GM21737 (cell line): ENCODE measurements around the gene EBF4.
"Not testable (repeated sequence)": the region's sequence is repeated elsewhere in the genome, so short reads cannot be mapped to it uniquely, and the experiment has no call there.

Experiments used
- ATAC-seq: cut with Tn5 transposase; IDR thresholded peaks from one replicate; pipeline ENCODE4 v1.9.1; 2021; ENCODE audit warnings: mild to moderate bottlenecking, moderate library complexity; ENCODE audit not compliant: unreplicated experiment

Gene EBF4

DNA sequence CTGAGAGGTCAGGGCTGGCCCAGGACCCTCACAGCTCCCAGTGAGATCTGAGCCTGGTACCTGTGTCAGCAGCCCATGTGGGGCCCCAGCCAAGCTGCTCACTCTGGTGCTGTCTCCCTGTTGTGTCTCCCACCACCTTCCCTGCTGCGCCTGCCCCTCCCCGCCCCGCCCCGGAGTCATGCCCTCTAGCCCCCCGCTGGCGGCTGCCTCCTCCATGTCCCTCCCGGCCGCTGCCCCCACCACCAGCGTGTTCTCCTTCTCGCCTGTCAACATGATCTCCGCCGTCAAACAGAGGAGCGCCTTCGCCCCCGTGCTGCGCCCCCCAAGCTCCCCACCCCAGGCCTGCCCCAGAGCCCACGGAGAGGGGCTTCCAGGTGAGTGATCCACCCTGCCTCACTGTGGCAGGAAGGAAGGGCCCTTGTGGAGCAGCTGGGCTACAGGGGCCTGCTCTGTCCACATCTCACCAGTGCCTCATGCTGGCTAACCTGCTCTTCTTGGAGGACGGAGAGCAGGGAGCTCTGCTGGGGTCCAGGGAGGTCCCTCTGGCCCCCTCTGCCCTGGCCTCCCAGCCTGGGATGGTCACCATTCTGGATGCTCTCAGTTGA, 63.0 kb downstream of the EBF4 start:
- no peak for ATAC-seq

DNA sequence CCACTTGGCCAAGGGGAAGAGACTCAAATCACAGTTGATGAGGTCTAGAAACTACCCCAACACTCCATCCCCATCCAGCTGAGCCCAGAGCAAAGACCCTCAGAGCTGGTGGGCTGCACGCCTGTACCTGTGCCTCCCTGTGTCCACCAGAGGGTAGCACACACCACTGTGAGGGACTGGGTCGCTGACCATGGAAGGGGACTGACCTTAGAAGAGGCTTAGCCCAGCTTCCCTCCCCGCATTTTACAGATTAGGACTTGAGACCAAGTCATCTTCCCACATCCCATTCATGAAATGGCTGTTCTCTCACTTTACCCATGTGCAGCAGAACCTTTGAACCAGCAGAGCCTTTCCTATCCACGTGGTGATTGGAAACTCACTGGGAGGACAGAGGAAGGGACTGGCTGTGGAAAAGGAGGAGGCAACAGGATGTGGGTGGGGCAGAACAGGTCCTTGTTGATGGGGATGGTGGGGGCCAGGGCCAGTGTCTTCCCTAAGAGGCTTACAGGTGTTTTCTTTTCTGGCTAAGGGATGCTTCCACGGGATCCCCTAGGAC, 63.6 kb downstream of the EBF4 start:
- ATAC-seq = no peak

DNA sequence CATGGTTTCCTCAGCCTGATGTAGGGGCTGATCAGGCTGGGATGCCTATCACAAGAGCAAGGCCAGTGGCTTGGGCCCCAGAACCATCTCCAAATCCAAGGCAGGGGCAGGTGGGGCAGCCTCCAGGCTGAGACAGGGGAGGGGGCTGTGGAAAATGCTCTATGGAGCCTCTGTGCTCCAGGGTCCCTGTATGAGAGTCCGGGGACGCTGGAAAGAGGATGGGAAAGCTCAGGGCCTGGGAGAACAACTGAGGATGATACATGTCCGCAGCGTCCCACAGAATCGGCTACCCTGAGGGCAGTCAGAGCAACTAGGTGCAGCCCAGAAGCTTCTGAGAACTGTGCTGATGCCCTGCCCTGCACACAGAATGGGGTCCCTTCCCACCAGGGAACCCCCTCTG, 64.4 kb downstream of the EBF4 start:
- ATAC-seq = no peak

GRCh38 chr20:2757969-2758368, 65.4 kb downstream of the EBF4 start:
- ATAC-seq = no peak

DNA sequence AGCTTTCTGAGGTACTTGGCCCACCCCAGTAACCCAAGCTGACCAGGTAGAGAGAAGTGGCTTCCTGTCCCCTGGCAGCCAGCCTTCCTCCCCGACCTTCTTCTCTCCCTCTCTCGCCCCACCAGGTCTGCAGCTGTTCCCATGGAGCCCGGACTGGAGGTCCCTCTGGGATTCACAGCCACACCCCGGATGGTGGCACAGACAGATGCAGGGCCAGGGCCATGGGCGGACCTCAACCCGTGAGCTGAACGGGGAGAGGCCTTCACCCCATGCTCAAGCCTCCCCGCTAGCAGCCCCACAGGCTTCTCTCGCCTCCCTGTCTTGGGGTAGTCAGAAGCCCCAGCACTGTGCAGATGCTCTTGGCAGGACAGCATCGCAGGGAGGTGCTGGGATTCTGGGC, 66.6 kb downstream of the EBF4 start:
- no peak for ATAC-seq

- ATAC-seq = no peak
Measured at GRCh38 chr20:2759603-2760296, 67.2 kb downstream of the EBF4 start.

GRCh38 chr20:2760297-2760951, 67.8 kb downstream of the EBF4 start:
- ATAC-seq = no peak

DNA sequence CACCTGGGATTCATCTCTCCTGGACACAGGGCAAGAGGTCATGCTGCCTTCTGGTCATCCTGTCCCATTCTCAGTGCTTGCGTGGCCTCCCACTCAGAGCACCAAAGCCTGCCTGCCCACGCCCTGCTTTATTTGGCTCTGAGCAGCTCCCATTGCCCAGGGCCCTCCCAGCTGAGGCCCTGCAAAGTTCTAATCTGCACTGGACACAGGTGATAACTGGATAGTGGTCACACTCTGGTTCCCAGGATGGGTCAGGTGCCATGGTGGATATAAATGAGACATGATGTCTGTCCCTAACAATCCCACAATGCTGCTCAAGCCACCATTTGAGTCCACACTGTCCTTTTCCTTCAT, 68.3 kb downstream of the EBF4 start:
- no peak for ATAC-seq

DNA sequence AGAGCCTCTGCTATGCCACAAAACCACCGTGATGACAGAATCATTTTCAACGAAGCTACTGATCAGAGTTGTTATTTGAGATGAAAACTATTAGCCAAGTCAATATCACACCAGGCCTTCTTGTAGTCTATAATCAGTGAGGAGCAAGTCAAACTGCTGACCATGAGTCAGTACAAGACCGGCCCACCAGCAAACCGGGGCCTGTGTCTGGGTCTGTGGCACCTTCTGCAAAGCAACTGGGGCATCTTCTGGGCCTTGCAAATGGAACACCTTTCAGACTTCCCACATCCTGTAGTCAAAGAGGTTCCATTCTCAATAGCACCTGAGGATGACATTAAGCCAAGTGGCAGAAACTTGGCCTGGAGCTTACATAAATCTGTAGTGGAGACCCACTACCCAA, 69.3 kb downstream of the EBF4 start:
- no peak for ATAC-seq

GRCh38 chr20:2762578-2763131, 70.1 kb downstream of the EBF4 start:
- no peak for ATAC-seq

DNA sequence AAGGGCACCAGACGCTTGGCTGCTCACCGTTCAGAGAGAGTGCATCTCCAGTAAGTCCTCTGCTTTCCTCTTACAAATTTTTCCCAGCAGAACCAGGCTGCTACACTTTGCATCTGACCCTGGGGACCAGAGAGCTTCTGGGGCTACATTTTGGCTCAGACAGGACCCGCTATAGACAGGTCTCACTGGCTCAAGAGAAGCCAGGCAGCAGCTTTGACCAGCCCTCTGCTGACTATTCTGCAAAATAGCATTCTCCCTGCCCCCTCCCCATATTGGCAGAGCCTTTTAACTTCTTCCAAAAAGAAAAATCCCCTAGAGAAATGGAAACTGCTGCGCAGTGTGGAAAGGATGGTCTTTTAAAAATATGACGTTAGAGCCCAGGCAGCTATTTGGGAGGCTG, 70.6 kb downstream of the EBF4 start:
- no peak for ATAC-seq

DNA sequence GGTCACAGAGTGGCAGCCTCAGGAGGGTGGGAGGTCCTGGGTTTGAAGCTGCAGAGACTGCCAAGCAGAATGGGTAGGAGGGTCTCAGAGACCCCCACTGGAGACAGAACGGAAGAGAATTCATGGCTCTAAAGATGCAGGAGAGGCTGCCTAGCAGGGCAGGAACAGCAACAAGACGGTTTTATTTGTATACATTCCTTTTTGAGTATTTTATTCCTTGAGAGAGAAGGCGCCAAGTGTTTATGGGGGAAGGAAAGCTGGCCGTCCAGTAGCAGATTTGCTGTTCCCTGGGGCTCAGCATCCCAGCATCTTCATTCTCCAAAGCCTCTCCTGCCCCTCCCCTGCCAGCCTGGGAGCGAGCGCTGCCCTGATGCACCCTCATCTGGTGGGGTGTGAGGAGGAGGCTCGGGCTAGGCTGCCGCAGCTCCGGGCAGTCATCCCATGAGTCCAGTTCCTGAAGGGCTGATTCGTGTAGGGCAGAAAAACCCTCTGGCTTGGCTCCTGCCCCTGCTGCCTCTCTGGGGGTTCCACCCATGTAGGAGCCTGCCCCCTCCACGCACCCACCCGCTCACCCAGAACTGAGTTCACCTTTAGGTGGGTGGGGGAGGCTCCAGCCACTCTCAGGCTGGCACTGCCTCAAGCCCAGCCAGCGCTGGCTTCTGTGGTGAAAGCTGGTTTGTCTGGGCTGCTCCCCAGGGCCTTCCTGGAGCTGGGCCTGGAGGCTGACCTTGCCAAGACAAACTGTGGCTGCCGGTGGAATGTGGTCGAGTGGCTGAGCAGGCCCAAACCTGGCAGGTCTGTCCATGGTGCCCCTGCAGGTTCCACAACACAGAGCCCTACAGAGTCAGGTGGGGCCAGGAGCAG, 75.4 kb downstream of the EBF4 start:
- ATAC-seq = no peak

DNA sequence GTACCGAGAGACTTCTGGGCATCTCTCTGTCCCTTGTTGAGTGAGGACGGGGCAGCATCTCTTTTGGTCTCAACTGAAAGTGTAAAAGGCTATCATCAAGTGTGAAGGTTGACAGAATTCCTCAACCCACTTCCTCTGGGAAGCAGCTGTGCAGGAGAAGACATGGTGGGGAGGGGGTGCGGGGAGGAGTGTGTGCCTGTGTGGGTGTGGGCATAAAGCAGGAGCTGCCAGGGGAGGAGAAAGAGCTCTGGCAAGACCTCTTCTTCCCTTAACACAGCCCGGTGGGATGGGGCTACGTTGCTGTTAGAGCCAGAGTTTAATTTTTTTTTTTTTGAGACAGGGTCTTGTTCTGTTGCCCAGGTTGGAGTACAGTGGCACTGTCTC, 76.0 kb downstream of the EBF4 start:
- ATAC-seq = no peak

DNA sequence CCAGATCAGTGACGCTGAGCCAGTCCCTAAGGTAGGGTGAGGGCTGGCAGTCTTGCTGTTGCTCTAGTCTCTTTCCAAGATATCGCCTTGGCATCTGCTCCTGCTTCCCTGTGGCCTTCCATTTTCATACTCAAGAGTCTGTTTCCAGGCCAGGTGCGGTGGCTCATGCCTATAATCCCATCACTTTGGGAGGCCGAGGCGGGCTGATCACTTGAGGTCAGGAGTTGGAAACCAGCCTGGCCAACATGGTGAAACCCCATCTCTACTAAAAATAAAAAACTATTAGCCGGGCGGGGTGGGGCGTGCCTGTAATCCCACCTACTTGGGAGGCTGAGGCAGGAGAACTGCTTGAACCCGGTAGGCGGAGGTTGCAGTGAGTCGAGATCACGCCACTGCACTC, 77.5 kb downstream of the EBF4 start:
- ATAC-seq = not testable (repeated sequence)

DNA sequence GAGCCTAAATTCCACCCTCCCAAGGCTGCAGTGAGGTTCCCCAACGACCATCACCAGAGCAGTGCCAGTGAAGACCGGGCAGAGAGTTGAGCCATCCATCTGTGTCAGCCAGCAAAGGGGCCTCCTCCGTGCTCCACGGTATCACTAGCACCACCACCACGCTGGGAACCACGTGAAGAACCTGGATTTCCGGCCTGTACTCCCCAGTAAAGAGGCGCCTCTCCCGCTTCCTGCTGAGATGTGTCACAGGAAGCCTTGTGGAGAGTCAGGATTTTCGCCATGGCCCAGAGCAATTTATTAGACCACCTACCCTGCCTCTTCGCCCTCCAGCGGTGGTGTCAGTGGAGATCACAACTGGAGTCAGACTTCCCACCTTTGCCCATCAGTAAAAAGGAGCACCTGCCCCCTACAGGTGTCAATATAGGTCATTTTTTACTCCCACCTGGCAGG, 79.1 kb downstream of the EBF4 start:
- ATAC-seq = no peak

- no peak for ATAC-seq
Measured at GRCh38 chr20:2773812-2774211, 81.2 kb downstream of the EBF4 start.

DNA sequence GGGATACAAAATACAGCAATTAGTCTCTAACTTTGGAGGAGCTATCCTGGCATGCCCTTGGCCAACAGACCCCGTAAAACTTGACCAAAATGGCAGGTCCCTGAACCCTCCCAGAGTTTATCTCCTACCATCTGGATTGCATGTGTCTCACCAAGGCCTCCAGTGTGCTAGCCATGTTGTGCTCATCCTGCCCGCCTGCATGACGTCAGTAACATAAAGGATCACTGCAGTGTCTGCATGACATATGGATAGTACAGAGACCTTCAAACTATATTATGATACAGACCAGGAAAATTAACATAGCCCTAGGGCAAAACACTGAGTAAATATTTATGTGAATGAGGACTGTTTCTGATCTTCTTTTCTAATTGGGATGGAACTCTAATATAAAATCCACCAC, 82.6 kb downstream of the EBF4 start:
- no peak for ATAC-seq

DNA sequence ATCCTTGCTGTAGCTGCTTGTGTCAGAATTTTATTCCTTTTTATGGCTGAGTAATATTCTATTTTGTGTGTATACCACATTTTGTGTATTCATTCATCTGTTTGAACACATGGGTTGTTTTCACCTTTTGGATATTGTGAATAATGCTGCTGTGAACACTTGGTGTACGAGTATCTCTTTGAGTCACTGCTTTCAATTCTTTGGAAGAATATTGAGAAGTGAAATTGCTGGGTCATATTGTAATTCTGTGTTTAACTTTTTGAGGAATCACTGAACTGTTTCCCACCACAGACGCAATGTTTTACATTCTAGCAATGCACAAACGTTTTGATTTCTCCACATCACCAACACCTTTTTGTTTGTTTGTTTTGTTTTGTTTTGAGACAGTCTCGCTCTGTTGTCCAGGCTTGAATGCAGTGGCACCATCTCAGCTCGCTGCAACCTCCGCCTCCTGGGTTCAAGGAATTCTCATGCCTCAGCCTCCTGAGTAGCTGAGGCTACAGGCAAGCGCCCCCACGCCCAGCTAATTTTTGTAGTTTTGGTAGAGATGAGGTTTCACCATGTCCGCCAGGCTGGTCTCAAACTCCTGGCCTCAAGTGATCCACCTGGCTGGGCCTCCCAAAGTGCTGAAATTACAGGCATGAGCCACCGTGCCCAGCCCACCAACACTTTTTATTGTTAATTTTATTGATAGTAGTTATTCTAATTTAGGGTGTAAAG, 86.2 kb downstream of the EBF4 start:
- no peak for ATAC-seq

DNA sequence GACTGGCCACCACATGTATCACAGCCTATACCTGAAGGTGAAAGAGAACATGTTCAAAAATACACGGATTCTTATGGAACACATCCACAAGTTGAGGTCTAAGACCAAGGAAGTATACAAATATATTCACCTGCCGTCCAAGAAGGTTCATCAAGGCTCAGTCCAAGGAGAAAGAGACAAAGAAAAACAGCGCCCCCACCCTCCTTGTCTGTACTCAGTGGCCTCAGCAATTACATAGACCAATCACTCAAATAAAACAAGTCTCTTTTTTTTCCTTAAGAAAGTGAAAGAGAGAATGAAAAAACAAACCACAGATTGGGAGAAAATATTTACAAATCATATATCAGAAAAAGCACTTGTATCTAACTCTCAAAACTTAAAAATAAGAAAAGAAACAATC, 88.4 kb downstream of the EBF4 start:
- ATAC-seq = no peak

DNA sequence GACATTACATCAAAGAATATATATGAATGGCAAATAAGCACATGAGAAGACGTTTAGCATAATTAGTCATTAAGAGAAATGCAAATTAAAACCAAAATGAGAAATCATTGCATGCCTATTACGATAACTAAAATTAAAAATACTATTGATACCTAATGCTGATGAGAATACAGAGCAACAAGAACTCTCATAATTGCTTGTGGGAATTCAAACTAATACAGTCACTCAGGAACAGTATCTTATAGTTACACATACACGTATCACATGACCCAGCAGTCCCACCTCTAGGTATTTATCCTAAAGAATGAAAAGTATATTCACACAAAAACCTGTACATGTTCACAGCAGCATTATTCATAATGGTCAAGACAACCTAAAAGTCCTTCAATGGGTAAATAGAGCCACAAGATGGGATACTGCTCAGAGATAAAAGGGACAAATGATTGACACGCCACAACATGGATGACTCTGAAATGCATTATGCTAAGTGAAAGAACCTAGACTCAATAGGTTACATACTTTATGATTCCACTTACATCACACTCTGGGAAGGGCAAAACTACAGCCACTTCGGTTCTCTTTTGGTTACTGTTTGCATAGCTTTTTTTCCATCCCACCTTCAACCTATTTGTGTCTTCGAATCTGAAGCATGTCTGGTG, 91.5 kb downstream of the EBF4 start:
- ATAC-seq = no peak
